GM12878 (cell line): ENCODE measurements around the gene CACNA1E. TPM values are rescaled to one million over a fixed set of nuclear protein-coding genes. Genes with fewer than 3 reads are reported as not detected.

Experiments
- ATAC-seq: fragments of 200-7000 bp; cut with Tn5 transposase; 3 replicates; pipeline ENCODE4 v1.9.1; 2020; ENCODE audit warnings: mild to moderate bottlenecking, moderate library complexity
- BruUV-seq: library from RNA; stranded (reverse); fragments of 400-500 nt; replicated peaks from 2 replicates; lab custom pipeline; 2021; lab: Mats Ljungman, UMichigan
- CTCF ChIA-PET: fragments of 300-600 bp; sonication (Branson Sonifier 250); formaldehyde crosslinking; extraction: SDS; loops from one replicate; lab custom pipeline; 2021; ENCODE audit warnings: inconsistent platforms; lab: Yijun Ruan, JAX
- POLR2A ChIA-PET: fragments of 350-600 bp; formaldehyde crosslinking; extraction: SDS; loops from one replicate; lab custom pipeline; 2021; ENCODE audit warnings: inconsistent platforms; lab: Charles Lee
- RAD21 ChIA-PET: fragments of 300-600 bp; sonication (Branson Sonifier 250); formaldehyde crosslinking; loops from one replicate; lab custom pipeline; 2023; ENCODE audit warnings: antibody characterized with exemption; ENCODE audit not compliant: unreplicated experiment; lab: Charles Lee
- SMC1A ChIA-PET: fragments of 300-600 bp; sonication (Branson Sonifier 250); formaldehyde crosslinking; loops from one replicate; lab custom pipeline; 2023; ENCODE audit not compliant: unreplicated experiment, uncharacterized antibody; lab: Charles Lee
- DNase-seq: peaks from one replicate; pipeline ENCODE4 v3.0.0-alpha.2; 2011; ENCODE audit warnings: low read depth, low spot score
- FAIRE-seq: peaks from 3 replicates; lab custom pipeline; 2011; peaks lifted over from hg19 to GRCh38; lab: Jason Lieb, UNC
- H2AFZ ChIP-seq: 2 replicates; pipeline ENCODE4 v1.6.0; 2011; ENCODE audit warnings: low read depth, low read length, control low read depth; ENCODE audit not compliant: control insufficient read depth
- H3K27ac ChIP-seq: 2 replicates; pipeline ENCODE4 v1.5.1; 2011; ENCODE audit warnings: control low read depth; ENCODE audit not compliant: control insufficient read depth, insufficient read depth
- H3K27me3 ChIP-seq, 2 experiments: replicated peaks in 1 of 2; 2 replicates each; pipeline versions ENCODE4 v1.6.0 to v1.6.1; 2011; ENCODE audit warnings: low read length in 1 of 2; ENCODE audit not compliant: control insufficient read depth in 2 of 2, insufficient read depth in 2 of 2
- H3K36me3 ChIP-seq, 2 experiments: 2 replicates each; pipeline ENCODE4 v1.5.1; 2011; ENCODE audit warnings: low read length in 1 of 2; ENCODE audit not compliant: control insufficient read depth in 2 of 2, insufficient read depth in 2 of 2
- H3K4me1 ChIP-seq: 2 replicates; pipeline ENCODE4 v1.6.1; 2011; ENCODE audit warnings: mild to moderate bottlenecking, low read length, moderate library complexity, mixed read lengths; ENCODE audit not compliant: control insufficient read depth, insufficient read depth
- H3K4me2 ChIP-seq: 2 replicates; pipeline ENCODE4 v1.6.0; 2011; ENCODE audit warnings: control low read depth; ENCODE audit not compliant: control insufficient read depth, insufficient read depth
- H3K4me3 ChIP-seq: fragments of 200-600 bp; sonication (generic); 2 replicates; pipeline ENCODE4 v1.5.1; 2016
- H3K79me2 ChIP-seq: 2 replicates; pipeline ENCODE4 v1.6.0; 2011; ENCODE audit warnings: low read length; ENCODE audit not compliant: control insufficient read depth, insufficient read depth
- H3K9ac ChIP-seq: 2 replicates; pipeline ENCODE4 v1.8.0; 2011; ENCODE audit warnings: low read length, control low read depth, mixed read lengths; ENCODE audit not compliant: control insufficient read depth, insufficient read depth
- H3K9me3 ChIP-seq: replicated peaks from 3 replicates; pipeline ENCODE4 v1.5.1; 2011; ENCODE audit warnings: mild to moderate bottlenecking, low read length; ENCODE audit not compliant: control insufficient read depth, insufficient read depth
- H4K20me1 ChIP-seq: 2 replicates; pipeline ENCODE4 v1.6.0; 2011; ENCODE audit not compliant: control insufficient read depth, insufficient read depth
- BHLHE40 ChIP-seq, 2 experiments: fragments of 450-650 bp in 1 of 2; IDR thresholded peaks; 2 replicates each; pipeline ENCODE4 v1.6.1; 2011 to 2017; ENCODE audit warnings: low read depth in 2 of 2, borderline replicate concordance in 1 of 2, improper control_type of control experiment in 1 of 2, low read length in 1 of 2, mild to moderate bottlenecking in 1 of 2
- BRCA1 ChIP-seq: IDR thresholded peaks from 2 replicates; pipeline ENCODE4 v1.6.1; 2011; ENCODE audit warnings: low read depth, low read length, improper control_type of control experiment
- CHD2 ChIP-seq: IDR thresholded peaks from 2 replicates; pipeline ENCODE4 v1.6.1; 2011; ENCODE audit warnings: low read depth, low read length, improper control_type of control experiment, borderline replicate concordance
- ETV6 ChIP-seq, 2 experiments: fragments of 450-650 bp in 1 of 2; IDR thresholded peaks in 1 of 2; conservative IDR thresholded peaks in 1 of 2; 2 replicates each; pipeline ENCODE4 v1.6.1; 2014; ENCODE audit warnings: antibody characterized with exemption in 1 of 2, borderline replicate concordance in 1 of 2, low read depth in 1 of 2, mild to moderate bottlenecking in 1 of 2, moderate library complexity in 1 of 2
- EZH2 ChIP-seq: IDR thresholded peaks from 2 replicates; pipeline ENCODE4 v1.6.1; 2012; ENCODE audit warnings: low read depth, mild to moderate bottlenecking, control low read depth, inconsistent platforms, low read length, borderline replicate concordance; ENCODE audit not compliant: control insufficient read depth
- NFYA ChIP-seq: IDR thresholded peaks from 2 replicates; pipeline ENCODE4 v1.6.1; 2011; ENCODE audit warnings: low read depth, mild to moderate bottlenecking, low read length, improper control_type of control experiment, borderline replicate concordance
- NR2F1 ChIP-seq: fragments of 450-650 bp; conservative IDR thresholded peaks from 2 replicates; pipeline ENCODE4 v1.6.1; 2017; ENCODE audit warnings: mild to moderate bottlenecking
- SPI1 ChIP-seq: IDR thresholded peaks from 2 replicates; pipeline ENCODE4 v1.6.1; 2011; ENCODE audit warnings: low read depth, mild to moderate bottlenecking, low read length, moderate library complexity, borderline replicate concordance; ENCODE audit not compliant: insufficient read depth
- SRF ChIP-seq, 2 experiments: IDR thresholded peaks; 2 replicates each; pipeline ENCODE4 v1.6.1; 2011; ENCODE audit warnings: low read depth in 2 of 2, low read length in 2 of 2, mild to moderate bottlenecking in 1 of 2, moderate library complexity in 1 of 2
- TARDBP ChIP-seq: IDR thresholded peaks from 2 replicates; pipeline ENCODE4 v1.6.1; 2016; ENCODE audit warnings: borderline replicate concordance
- TCF3 ChIP-seq: IDR thresholded peaks from 2 replicates; pipeline ENCODE4 v1.6.1; 2012; ENCODE audit warnings: low read depth, mild to moderate bottlenecking, low read length, borderline replicate concordance; ENCODE audit not compliant: insufficient read depth
- ZBED1 ChIP-seq: IDR thresholded peaks from 2 replicates; pipeline ENCODE4 v1.6.1; 2016; ENCODE audit warnings: borderline replicate concordance
- WGBS: methylation state at CpG from one replicate; pipeline ENCODE4 v1.1.6; 2016; ENCODE audit warnings: low lambda C conversion rate; ENCODE audit not compliant: insufficient replicate concordance, insufficient coverage; ENCODE audit errors: missing lambda C conversion rate; 5-methylcytosine and 5-hydroxymethylcytosine counted together
- in situ Hi-C: fragments of 300-500 bp; cut with MboI; formaldehyde crosslinking; loops from 9 replicates; pipeline ENCODE4 v1.14.3; 2018; ENCODE audit warnings: mixed read lengths
- intact Hi-C: fragments of 100-400 bp; cut with micrococcal nuclease; formaldehyde crosslinking; loops from one replicate; pipeline ENCODE4 v1.14.2; 2022; ENCODE audit not compliant: unreplicated experiment
- polyA plus RNA-seq, 11 experiments: library from polyadenylated mRNA; depleted of rRNA in 4 of 11; unstranded in 6 of 11; stranded (reverse) in 5 of 11; fragments of >200 nt; fragmentation: Nextera tagmentation in 4 of 11; fragmentation: Illumina TruSeq in 1 of 11; extraction: Ambion mirVana in 4 of 11; extraction: Trizol in 1 of 11; gene quantifications; 1 replicate in 1 of 11; 2 replicates in 10 of 11; pipeline versions ENCODE4 v1.2.1 to v1.2.3, GENCODE V29; 2011 to 2016; ENCODE audit warnings: inconsistent platforms in 2 of 11, missing spikeins in 2 of 11, low read depth in 1 of 11
- total RNA-seq, 4 experiments: library from RNA; depleted of rRNA in 3 of 4; stranded (reverse); fragments of >200 nt in 3 of 4; fragmentation: Illumina TruSeq in 1 of 4; extraction: Trizol in 1 of 4; gene quantifications; 2 replicates each; pipeline versions ENCODE4 v1.2.1 to v1.2.3, GENCODE V29; 2013 to 2021
- TF ChIP-seq, protein P1 (sequence below): fragments of 450-650 bp; conservative IDR thresholded peaks from 2 replicates; pipeline ENCODE4 v1.6.1; 2017; ENCODE audit warnings: mild to moderate bottlenecking, moderate library complexity
- TF ChIP-seq, protein P2 (sequence below): IDR thresholded peaks from 2 replicates; pipeline ENCODE4 v1.6.1; 2012; ENCODE audit warnings: low read depth, low read length, improper control_type of control experiment
- TF ChIP-seq, protein P3 (sequence below): fragments of 450-650 bp; IDR thresholded peaks from 2 replicates; pipeline ENCODE4 v1.6.1; 2017; ENCODE audit warnings: mild to moderate bottlenecking, moderate library complexity

The CACNA1E gene
- total and polyA plus RNA-seq, 10 of the 15 experiments (the other 5 are each of a cell fraction or from before 2014, with no cell fraction given), result 0.57 to 22.0 (median 8.5) TPM

DNA sequence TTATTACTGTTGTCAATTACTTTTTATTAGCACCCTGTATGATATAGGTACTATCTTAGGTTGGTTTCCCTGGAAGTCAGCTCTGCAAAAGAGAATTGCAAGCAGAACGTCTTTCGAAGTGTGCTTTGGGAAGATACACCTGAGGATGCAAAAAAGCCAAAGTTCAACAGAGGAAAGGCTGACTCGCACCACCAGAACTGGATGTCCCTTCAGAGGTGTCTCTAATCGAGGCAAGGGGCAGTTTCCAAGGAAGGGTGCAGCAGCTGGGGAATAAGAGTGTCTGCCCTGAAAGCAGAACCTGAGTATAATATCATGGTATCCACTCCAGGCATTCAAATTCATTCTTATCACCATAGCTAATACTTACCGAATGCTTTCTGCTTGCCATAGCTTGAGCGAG, 149.6 kb downstream of the CACNA1E start:
- in situ Hi-C loops (no loop called here), intact Hi-C loops (no loop called here)
- Histone ChIP-seq H3K36me3 (no peaks in the 10 kb centered on the region; a peak in 2 of 4 replicates), H3K27ac (no peak overlapping the region), H3K4me2 (no peak overlapping the region), H3K9me3 (no peaks in the 10 kb centered on the region), H4K20me1 (no peaks in the 10 kb centered on the region), H3K4me3 (no peak overlapping the region), H2AFZ (no peak overlapping the region), H3K4me1 (no peaks in the 10 kb centered on the region), H3K9ac (no peak overlapping the region), H3K27me3 (no peaks in the 10 kb centered on the region), H3K79me2 (no peaks in the 10 kb centered on the region)
- no peak for DNase-seq
- TF ChIP-seq ZBED1 (no peak), SPI1 (no peak), CHD2 (no peak), EZH2 (no peak), ETV6 (conservative IDR thresholded peaks at IDR 0.05 in 1 of 2, IDR thresholded peaks at IDR 0.05 in 1 of 2; ENCODE audit: borderline replicate concordance in 1 of 2, low read depth in 1 of 2) (no peak), BRCA1 (no peak), SRF (IDR thresholded peaks at IDR 0.05; ENCODE audit: low read depth in 2 of 2, low read length in 2 of 2) (no peak), BHLHE40 (IDR thresholded peaks at IDR 0.05; ENCODE audit: borderline replicate concordance in 1 of 2, low read depth in 2 of 2, low read length in 1 of 2) (no peak), NR2F1 (no peak), NFYA (no peak), TCF3 (no peak), TARDBP (no peak)
- TF ChIP-seq, protein P1, sequence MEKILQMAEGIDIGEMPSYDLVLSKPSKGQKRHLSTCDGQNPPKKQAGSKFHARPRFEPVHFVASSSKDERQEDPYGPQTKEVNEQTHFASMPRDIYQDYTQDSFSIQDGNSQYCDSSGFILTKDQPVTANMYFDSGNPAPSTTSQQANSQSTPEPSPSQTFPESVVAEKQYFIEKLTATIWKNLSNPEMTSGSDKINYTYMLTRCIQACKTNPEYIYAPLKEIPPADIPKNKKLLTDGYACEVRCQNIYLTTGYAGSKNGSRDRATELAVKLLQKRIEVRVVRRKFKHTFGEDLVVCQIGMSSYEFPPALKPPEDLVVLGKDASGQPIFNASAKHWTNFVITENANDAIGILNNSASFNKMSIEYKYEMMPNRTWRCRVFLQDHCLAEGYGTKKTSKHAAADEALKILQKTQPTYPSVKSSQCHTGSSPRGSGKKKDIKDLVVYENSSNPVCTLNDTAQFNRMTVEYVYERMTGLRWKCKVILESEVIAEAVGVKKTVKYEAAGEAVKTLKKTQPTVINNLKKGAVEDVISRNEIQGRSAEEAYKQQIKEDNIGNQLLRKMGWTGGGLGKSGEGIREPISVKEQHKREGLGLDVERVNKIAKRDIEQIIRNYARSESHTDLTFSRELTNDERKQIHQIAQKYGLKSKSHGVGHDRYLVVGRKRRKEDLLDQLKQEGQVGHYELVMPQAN, result no peak
- TF ChIP-seq, protein P2, sequence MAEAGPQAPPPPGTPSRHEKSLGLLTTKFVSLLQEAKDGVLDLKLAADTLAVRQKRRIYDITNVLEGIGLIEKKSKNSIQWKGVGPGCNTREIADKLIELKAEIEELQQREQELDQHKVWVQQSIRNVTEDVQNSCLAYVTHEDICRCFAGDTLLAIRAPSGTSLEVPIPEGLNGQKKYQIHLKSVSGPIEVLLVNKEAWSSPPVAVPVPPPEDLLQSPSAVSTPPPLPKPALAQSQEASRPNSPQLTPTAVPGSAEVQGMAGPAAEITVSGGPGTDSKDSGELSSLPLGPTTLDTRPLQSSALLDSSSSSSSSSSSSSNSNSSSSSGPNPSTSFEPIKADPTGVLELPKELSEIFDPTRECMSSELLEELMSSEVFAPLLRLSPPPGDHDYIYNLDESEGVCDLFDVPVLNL, result no peak
- TF ChIP-seq, protein P3, sequence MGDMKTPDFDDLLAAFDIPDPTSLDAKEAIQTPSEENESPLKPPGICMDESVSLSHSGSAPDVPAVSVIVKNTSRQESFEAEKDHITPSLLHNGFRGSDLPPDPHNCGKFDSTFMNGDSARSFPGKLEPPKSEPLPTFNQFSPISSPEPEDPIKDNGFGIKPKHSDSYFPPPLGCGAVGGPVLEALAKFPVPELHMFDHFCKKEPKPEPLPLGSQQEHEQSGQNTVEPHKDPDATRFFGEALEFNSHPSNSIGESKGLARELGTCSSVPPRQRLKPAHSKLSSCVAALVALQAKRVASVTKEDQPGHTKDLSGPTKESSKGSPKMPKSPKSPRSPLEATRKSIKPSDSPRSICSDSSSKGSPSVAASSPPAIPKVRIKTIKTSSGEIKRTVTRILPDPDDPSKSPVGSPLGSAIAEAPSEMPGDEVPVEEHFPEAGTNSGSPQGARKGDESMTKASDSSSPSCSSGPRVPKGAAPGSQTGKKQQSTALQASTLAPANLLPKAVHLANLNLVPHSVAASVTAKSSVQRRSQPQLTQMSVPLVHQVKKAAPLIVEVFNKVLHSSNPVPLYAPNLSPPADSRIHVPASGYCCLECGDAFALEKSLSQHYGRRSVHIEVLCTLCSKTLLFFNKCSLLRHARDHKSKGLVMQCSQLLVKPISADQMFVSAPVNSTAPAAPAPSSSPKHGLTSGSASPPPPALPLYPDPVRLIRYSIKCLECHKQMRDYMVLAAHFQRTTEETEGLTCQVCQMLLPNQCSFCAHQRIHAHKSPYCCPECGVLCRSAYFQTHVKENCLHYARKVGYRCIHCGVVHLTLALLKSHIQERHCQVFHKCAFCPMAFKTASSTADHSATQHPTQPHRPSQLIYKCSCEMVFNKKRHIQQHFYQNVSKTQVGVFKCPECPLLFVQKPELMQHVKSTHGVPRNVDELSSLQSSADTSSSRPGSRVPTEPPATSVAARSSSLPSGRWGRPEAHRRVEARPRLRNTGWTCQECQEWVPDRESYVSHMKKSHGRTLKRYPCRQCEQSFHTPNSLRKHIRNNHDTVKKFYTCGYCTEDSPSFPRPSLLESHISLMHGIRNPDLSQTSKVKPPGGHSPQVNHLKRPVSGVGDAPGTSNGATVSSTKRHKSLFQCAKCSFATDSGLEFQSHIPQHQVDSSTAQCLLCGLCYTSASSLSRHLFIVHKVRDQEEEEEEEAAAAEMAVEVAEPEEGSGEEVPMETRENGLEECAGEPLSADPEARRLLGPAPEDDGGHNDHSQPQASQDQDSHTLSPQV, result no peak
- RAD21 ChIA-PET, result no interaction called here
- WGBS, result 75% methylated on average over 6 of the region's 6 CpGs
- no peak for FAIRE-seq
- CTCF ChIA-PET, result interaction anchor here (0.9 to 1.7 kb wide), 4 partner anchors 9 to 422 kb away, joined by 4 to 5 read pairs (median 4); no protein-coding TSS in a partner anchor
- ATAC-seq, result no peak
- SMC1A ChIA-PET, result interaction anchor here (0.6 to 1.5 kb wide), 2 partner anchors 41 to 154 kb away, joined by 3 to 4 read pairs; no protein-coding TSS in a partner anchor
- no TSS peak for BruUV-seq
- POLR2A ChIA-PET, result no interaction called here
